CD1c-positive myeloid dendritic cell (primary cell): Measurements from ENCODE around the gene PRXL2C.

Experiments
- DNase-seq: peaks from one replicate; pipeline ENCODE4 v3.0.0-alpha.2; 2016; ENCODE audit errors: extremely low spot score

Gene PRXL2C

DNA sequence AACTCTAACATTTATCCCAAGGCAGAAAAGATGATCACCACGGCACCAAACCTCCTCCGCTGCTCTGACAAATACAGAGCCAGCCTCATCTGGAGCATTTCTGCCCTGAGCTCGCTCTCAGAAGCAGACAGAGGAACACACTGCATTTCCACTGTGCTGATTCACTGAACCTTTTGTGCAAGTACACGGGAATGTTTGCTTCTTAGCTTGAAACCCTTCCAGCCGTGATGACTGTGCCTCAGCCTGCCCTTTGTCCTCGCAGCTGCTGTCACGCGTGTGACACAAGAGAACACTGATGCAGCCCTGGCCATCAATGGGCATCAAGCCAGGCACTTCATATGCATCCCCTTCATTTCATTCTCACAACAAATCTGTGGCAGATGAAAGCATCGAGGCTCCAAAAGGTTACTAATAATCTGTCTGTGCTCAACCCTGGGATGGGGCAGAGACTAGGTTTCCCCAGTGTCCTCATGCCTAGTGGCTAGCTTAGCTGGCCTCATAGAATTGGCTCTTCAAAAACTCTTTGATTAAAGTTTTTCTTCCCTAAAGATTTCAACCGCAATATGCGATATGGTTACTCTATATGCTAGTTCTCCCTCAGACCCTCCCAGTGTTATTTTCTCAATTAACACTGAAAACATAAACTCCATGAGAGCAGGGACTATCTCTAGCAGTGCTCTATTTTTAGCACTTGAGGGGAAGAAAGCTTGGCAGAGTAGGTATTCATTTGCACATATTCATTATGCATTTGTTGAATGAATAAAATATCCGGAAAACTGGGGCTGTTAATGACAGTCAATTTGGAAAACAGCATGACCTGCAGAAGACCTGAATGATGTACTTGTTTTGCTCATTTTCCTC, 42.8 kb downstream of the PRXL2C start:
- DNase-seq = no peak

GRCh38 chr9:96611302-96611701, 43.8 kb downstream of the PRXL2C start:
- DNase-seq = no peak

GRCh38 chr9:96609732-96610131, 45.4 kb downstream of the PRXL2C start:
- no peak for DNase-seq

- no peak for DNase-seq
Measured at GRCh38 chr9:96607971-96608370, 47.1 kb downstream of the PRXL2C start.

DNA sequence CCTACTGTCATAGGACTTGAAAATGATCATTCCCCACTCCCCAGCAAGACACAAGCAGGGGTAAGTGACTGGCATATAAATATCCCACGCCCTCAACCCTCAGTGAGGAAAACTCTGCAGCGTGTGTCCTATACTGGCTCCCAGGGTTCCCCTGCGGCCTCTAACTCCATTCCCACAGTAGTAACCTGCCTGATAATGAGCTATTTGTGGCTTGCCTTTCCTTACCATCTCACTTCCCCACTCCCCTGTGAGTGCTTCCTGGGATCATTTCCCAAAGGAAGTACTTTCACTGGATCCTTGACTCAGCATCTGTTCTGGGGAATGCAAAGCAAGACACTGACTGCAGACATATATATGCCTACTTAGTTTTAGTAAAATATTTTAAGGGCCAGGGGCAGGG, 49.8 kb downstream of the PRXL2C start:
- no peak for DNase-seq

DNA sequence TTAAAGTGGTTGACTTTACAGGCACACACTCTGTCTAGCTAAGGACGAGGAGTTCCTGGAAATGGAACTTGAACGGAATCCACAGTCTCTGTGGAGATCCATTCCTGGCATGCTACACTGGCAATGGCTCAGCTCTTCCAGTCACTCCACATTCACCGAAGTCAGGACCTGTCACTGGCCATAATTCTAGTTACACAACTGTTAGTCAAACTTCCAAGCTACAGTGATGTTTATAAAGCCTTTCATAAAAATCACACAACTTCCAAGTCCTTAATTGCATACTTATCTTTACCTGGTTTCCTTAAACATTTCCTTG, 51.2 kb downstream of the PRXL2C start:
- no peak for DNase-seq

DNA sequence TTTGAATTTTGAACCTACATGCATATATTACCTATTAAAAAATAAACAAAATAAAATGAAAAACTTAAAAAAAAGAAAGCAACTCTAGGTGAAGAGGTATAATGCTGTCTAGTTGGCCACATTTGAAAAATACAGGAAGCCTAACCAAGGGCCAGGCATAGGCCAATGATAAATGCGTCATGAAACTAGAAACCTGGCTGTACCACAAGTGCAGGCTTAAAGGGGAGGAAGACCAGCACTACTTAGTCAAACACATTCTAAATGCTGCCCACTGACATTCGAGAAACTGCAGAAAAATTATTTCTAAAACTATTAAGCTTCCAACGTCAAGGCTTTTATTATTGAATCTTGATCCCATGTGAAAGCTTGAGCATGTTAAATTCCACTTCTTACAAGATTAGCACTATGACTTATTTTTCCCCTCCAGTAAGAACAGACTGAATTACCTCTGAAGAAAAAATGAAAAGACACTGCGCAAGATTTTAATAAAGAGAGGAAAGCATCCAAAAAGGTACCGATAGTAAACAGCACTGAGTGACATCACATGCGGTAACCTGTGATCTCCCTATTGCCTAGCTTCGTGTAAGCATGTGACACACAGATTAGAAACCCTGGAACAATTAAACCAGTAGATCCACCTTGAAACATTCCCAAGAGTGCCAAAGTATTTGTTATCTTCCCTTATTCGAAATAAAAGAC, 51.7 kb downstream of the PRXL2C start:
- no peak for DNase-seq

GRCh38 chr9:96599298-96599697, 55.8 kb downstream of the PRXL2C start:
- DNase-seq = peak; percentile 16

DNA sequence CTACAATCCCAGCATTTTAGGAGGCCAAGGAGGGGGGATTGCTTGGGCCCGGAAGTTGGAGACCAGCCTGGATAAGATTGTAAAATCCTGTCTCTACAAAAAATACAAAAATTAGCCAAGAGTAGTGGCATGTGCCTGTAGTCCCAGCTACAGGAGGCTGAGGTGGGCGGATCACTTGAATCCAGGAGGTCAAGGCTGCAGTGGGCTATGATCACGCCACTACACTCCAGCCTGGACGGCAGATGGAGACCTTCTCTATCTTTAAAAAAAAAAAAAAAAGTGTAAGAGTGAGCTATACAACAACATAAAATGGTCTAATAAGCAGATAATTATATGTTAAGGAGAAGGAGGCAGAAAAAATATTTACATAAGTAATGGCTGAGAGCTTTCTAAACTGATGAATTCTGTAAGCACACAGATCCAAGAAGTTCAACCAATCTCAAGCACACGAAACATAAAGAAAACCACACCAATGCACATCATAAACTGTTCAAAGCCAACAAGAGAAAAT, 58.5 kb downstream of the PRXL2C start:
- no peak for DNase-seq
